DLD1 (cell line): ENCODE measurements around the gene PTPRE.

Experiments
- in situ Hi-C: cut with HindIII; loops from 2 replicates; pipeline ENCODE4 v1.10.0; 2017; ENCODE audit warnings: low sequenced_read_pairs

PTPRE gene

GRCh38 chr10:127907411-127908105 lies 655 bp downstream of the PTPRE start:
- in situ Hi-C loops, result no loop called here

- in situ Hi-C loops, result no loop called here
These were observed 1.4 kb downstream of the PTPRE start for GRCh38 chr10:127908106-127908958.

GRCh38 chr10:127908959-127909267 lies 2.0 kb downstream of the PTPRE start:
- in situ Hi-C loops, result no loop called here

GRCh38 chr10:127909716-127910463 lies 3.0 kb downstream of the PTPRE start:
- in situ Hi-C loops, result loop anchor here (5.0 kb wide), 1 partner anchor 102 kb away; no protein-coding TSS in a partner anchor

- in situ Hi-C loops, result loop anchor here (5.0 kb wide), 1 partner anchor 102 kb away; no protein-coding TSS in a partner anchor
These were observed 3.5 kb downstream of the PTPRE start for GRCh38 chr10:127910464-127910770.

- in situ Hi-C loops, result loop anchor here (5.0 kb wide), 1 partner anchor 101 kb away; no protein-coding TSS in a partner anchor
These were observed 4.4 kb downstream of the PTPRE start for GRCh38 chr10:127911218-127911866.

- in situ Hi-C loops, result loop anchor here (5.0 kb wide), 1 partner anchor 100 kb away; no protein-coding TSS in a partner anchor
These were observed 5.0 kb downstream of the PTPRE start for GRCh38 chr10:127911867-127912257.

GRCh38 chr10:127912607-127913367 lies 5.9 kb downstream of the PTPRE start:
- in situ Hi-C loops, result loop anchor here (5.0 kb wide), 1 partner anchor 100 kb away; no protein-coding TSS in a partner anchor

GRCh38 chr10:127913368-127913759 lies 6.5 kb downstream of the PTPRE start:
- in situ Hi-C loops, result loop anchor here (5.0 kb wide), 1 partner anchor 99 kb away; no protein-coding TSS in a partner anchor

- in situ Hi-C loops, result no loop called here
These were observed 8.4 kb downstream of the PTPRE start for GRCh38 chr10:127915324-127915723.

GRCh38 chr10:127916826-127917225 lies 9.9 kb downstream of the PTPRE start:
- in situ Hi-C loops, result no loop called here

- in situ Hi-C loops, result no loop called here
These were observed 11.7 kb downstream of the PTPRE start for GRCh38 chr10:127918572-127918971.

- in situ Hi-C loops, result no loop called here
These were observed 12.7 kb downstream of the PTPRE start for GRCh38 chr10:127919418-127920271.

- in situ Hi-C loops, result no loop called here
These were observed 13.6 kb downstream of the PTPRE start for GRCh38 chr10:127920306-127921074.

- in situ Hi-C loops, result no loop called here
These were observed 14.3 kb downstream of the PTPRE start for GRCh38 chr10:127921075-127921752.

- in situ Hi-C loops, result no loop called here
These were observed 14.8 kb downstream of the PTPRE start for GRCh38 chr10:127921753-127922145.

GRCh38 chr10:127922206-127922605 lies 15.3 kb downstream of the PTPRE start:
- in situ Hi-C loops, result no loop called here
